Spleen (tissue), 11 donors: ENCODE results near the gene B9D1. TPM values are rescaled to one million over a fixed set of nuclear protein-coding genes. Genes with fewer than 3 reads are reported as not detected.

ENCODE experiments used
- DNase-seq: peaks from one replicate; pipeline ENCODE4 v3.0.0-alpha.2; 2020
- H3K27ac ChIP-seq, 8 donors: fragments of 200-600 bp; sonication (generic) in 7 of 8; 1 replicate in 4 of 8; 2 replicates in 4 of 8; pipeline versions ENCODE4 v1.5.0 to v1.8.0; 2016 to 2021; ENCODE audit warnings: inconsistent platforms in 4 of 8, mild to moderate bottlenecking in 4 of 8, moderate library complexity in 1 of 8
- H3K27me3 ChIP-seq, 7 donors: fragments of 200-600 bp; sonication (generic) in 6 of 7; replicated peaks in 1 of 7; 1 replicate in 4 of 7; 2 replicates in 3 of 7; pipeline versions ENCODE4 v1.5.0 to v1.8.0; 2016 to 2021; ENCODE audit warnings: inconsistent platforms in 3 of 7, mild to moderate bottlenecking in 1 of 7
- H3K36me3 ChIP-seq, 6 donors: fragments of 200-600 bp; sonication (generic) in 5 of 6; 1 replicate in 4 of 6; 2 replicates in 2 of 6; pipeline versions ENCODE4 v1.5.0 to v1.8.0; 2016 to 2021; ENCODE audit warnings: inconsistent platforms in 2 of 6
- H3K4me1 ChIP-seq, 6 donors: fragments of 200-600 bp; sonication (generic) in 5 of 6; 1 replicate in 3 of 6; 2 replicates in 3 of 6; pipeline versions ENCODE4 v1.5.0 to v1.8.0; 2016 to 2021; ENCODE audit warnings: inconsistent platforms in 3 of 6
- H3K4me3 ChIP-seq, 8 donors: fragments of 200-600 bp; sonication (generic) in 7 of 8; 1 replicate in 4 of 8; 2 replicates in 4 of 8; pipeline versions ENCODE4 v1.5.0 to v1.8.0; 2016 to 2021; ENCODE audit warnings: inconsistent platforms in 4 of 8, mild to moderate bottlenecking in 4 of 8, moderate library complexity in 2 of 8
- H3K9me3 ChIP-seq, 8 donors: fragments of 200-600 bp; sonication (generic) in 7 of 8; 1 replicate in 4 of 8; 2 replicates in 4 of 8; pipeline versions ENCODE4 v1.5.0 to v1.8.0; 2016 to 2021; ENCODE audit warnings: inconsistent platforms in 4 of 8
- CTCF ChIP-seq, 11 experiments: fragments of 200-600 bp in 7 of 11; fragments of 450-650 bp in 4 of 11; sonication (generic) in 4 of 11; IDR thresholded peaks in 8 of 11; conservative IDR thresholded peaks in 3 of 11; 1 replicate in 7 of 11; 2 replicates in 4 of 11; pipeline versions ENCODE4 v1.4.0 to v1.8.0; 2016 to 2021; ENCODE audit warnings: antibody characterized with exemption in 11 of 11, inconsistent platforms in 4 of 11, mild to moderate bottlenecking in 1 of 11
- POLR2A ChIP-seq, 3 donors: fragments of 450-650 bp; IDR thresholded peaks; one replicate each; pipeline ENCODE4 v1.5.1; 2017; ENCODE audit warnings: antibody characterized with exemption in 3 of 3, mild to moderate bottlenecking in 1 of 3
- POLR2AphosphoS5 ChIP-seq, 3 donors: sonication (generic); formaldehyde crosslinking; IDR thresholded peaks; one replicate each; pipeline ENCODE4 v1.5.1; 2017; ENCODE audit warnings: antibody characterized with exemption in 3 of 3
- WGBS, 5 donors: extraction: QIAGEN DNeasy Blood & Tissue Kit in 3 of 5; methylation state at CpG; one replicate each; pipeline versions ENCODE4 v1.1.5 to v1.1.7; 2013 to 2018; 5-methylcytosine and 5-hydroxymethylcytosine counted together
- intact Hi-C: fragments of 100-400 bp; cut with DNase I; formaldehyde crosslinking; loops from one replicate; pipeline ENCODE4 v1.15.0; 2023; ENCODE audit warnings: low total_unique reads
- polyA plus RNA-seq, 3 donors: library from polyadenylated mRNA; stranded (reverse); fragments of 200-250 nt; gene quantifications; one replicate each; pipeline ENCODE4 v1.2.1, GENCODE V29; 2013
- total RNA-seq, 7 donors: library from RNA; depleted of rRNA in 3 of 7; stranded (reverse); fragments of >200 nt in 3 of 7; fragmentation: NEBNext Ultra II Directional in 4 of 7; extraction: Animal tissue kit (Norgen Biotek cat#: 25700) in 4 of 7; gene quantifications; one replicate each; pipeline versions ENCODE4 v1.1.0 to v1.2.1, GENCODE V29; 2016 to 2021
- donor health status: healthy with polysubstance abuse.
- donor health status: DM: no; HTN: no; CAD: no; lungs with moderate emphysema.
- donor health status: DM: no; HTN: no; CAD: no.
- donor health status: Bipolar disorder and iron deficiency.
- donor health status: healthy.
- donor health status: DM: no; HTN: no; CAD: no.
- donor health status: DM: yes; HTN: yes; CAD: no.

B9D1 gene
- total and polyA plus RNA-seq, 10 donors, result 4.3 to 14.1 (median 7.3) TPM

GRCh38 chr17:19348081-19348650, 14.4 kb downstream of the B9D1 start:
- Histone ChIP-seq H3K4me3 (no peak overlapping the region), H3K27ac (no peak overlapping the region)
- WGBS, 5 donors, result 83 to 89% (median 88%) methylated on average over 9 of the region's 9 CpGs

GRCh38 chr17:19347323-19348080, 15.0 kb downstream of the B9D1 start:
- TF ChIP-seq POLR2AphosphoS5 (IDR thresholded peaks at IDR 0.05) (peak in 2 of 3 donors; percentile 9 to 14), CTCF (IDR thresholded peaks at IDR 0.05 in 8 of 11, conservative IDR thresholded peaks at IDR 0.05 in 3 of 11) (no peak), POLR2A (IDR thresholded peaks at IDR 0.05) (no peak)
- H3K27me3 ChIP-seq, result no peaks in the 10 kb centered on the region
- DNase-seq, result peak; percentile 46
- no peaks in the 10 kb centered on the region for H3K9me3 ChIP-seq
- no peaks in the 10 kb centered on the region for H3K36me3 ChIP-seq
- intact Hi-C loops, result no loop called here
- H3K27ac ChIP-seq, result peak overlapping the region in 2 of 8 donors; percentile 37 to 51
- H3K4me3 ChIP-seq, result no peak overlapping the region
- H3K4me1 ChIP-seq, result peaks cover 0 to 40% (median 7%) of the 10 kb centered on the region in 6 donors
- WGBS, 5 donors, result 84 to 88% (median 86%) methylated on average over 11 to 13 of the region's 13 CpGs

More at GRCh38 chr17:19348081-19348650, 14.4 kb downstream of the B9D1 start:
- TF ChIP-seq CTCF (IDR thresholded peaks at IDR 0.05 in 8 of 11, conservative IDR thresholded peaks at IDR 0.05 in 3 of 11) (no peak), POLR2AphosphoS5 (IDR thresholded peaks at IDR 0.05) (peak in 1 of 3 donors; percentile 1)
- no peaks in the 10 kb centered on the region for H3K36me3 ChIP-seq
- intact Hi-C loops, result no loop called here
- peaks cover 0 to 34% (median 5%) of the 10 kb centered on the region in 6 donors for H3K4me1 ChIP-seq
- DNase-seq, result no peak
- no peaks in the 10 kb centered on the region for H3K27me3 ChIP-seq
- H3K9me3 ChIP-seq, result no peaks in the 10 kb centered on the region

GRCh38 chr17:19346351-19347255, 15.9 kb downstream of the B9D1 start:
- no peak for TF ChIP-seq POLR2A (IDR thresholded peaks at IDR 0.05)
- TF ChIP-seq POLR2AphosphoS5 (IDR thresholded peaks at IDR 0.05), result peak in 2 of 3 donors; percentile 38 to 41
- no peaks in the 10 kb centered on the region for H3K36me3 ChIP-seq
- H3K4me1 ChIP-seq, result peaks cover 0 to 48% (median 7%) of the 10 kb centered on the region in 6 donors
- H3K4me3 ChIP-seq, result no peak overlapping the region
- peak overlapping the region in 3 of 8 donors; percentile 36 to 51 (median 37) for H3K27ac ChIP-seq
- 79 to 88% (median 82%) methylated on average over 18 to 19 of the region's 19 CpGs for WGBS, 5 donors
- H3K9me3 ChIP-seq, result no peaks in the 10 kb centered on the region
- intact Hi-C loops, result no loop called here
- DNase-seq, result peak; percentile 71
- no peaks in the 10 kb centered on the region for H3K27me3 ChIP-seq

- Histone ChIP-seq H3K27me3 (no peaks in the 10 kb centered on the region), H3K4me1 (peaks cover 0 to 48% (median 7%) of the 10 kb centered on the region in 6 donors), H3K27ac (peak overlapping the region in 3 of 8 donors; percentile 36 to 51 (median 37)), H3K36me3 (no peaks in the 10 kb centered on the region), H3K4me3 (no peak overlapping the region), H3K9me3 (no peaks in the 10 kb centered on the region)
- WGBS, 5 donors, result 82 to 92% (median 90%) methylated on average over 11 to 13 of the region's 13 CpGs
- no peak for DNase-seq
- intact Hi-C loops, result no loop called here
- no peak for TF ChIP-seq CTCF (IDR thresholded peaks at IDR 0.05 in 8 of 11, conservative IDR thresholded peaks at IDR 0.05 in 3 of 11)
These were observed 16.8 kb downstream of the B9D1 start for GRCh38 chr17:19345486-19346350.
